ENCODE results near the gene LENEP.
"Not testable (repeated sequence)": the region's sequence is repeated elsewhere in the genome, so short reads cannot be mapped to it uniquely, and the experiment has no call there.

Gene LENEP

DNA sequence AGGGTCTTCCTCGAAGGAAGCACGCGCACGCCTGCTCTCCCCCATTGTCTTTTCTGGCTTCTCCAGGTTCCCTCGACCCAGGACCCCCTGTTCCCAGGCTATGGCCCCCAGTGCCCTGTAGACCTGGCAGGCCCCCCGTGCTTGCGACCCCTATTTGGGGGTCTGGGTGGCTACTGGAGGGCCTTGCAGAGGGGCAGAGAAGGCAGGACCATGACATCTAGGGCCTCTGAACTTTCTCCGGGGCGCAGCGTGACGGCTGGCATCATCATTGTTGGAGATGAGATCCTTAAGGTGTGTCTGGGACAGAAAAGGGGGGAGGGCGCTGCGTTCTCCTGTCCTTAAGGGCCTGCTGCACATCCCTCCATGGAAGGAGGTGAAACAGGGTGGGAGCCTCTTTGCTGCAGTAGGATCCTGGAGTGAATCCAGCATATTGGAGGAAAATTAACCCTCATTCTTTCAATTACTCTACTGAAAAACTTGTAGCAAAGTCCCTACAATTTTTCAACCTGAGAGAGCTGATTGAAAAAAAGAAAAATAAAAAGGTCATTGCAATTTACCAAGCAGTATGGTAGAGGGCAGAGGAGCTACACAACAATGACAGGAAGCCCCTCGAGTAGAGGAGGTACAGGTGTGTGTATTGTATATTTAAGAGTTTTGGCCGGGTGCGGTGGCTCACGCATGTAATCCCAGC lies 9.5 kb upstream of the LENEP start:
- peak overlapping the region; percentile 74 for H3K27ac ChIP-seq (ENCODE audit: low read depth, low read length)
- peak overlapping the region; percentile 67 to 82 for H3K4me3 ChIP-seq (ENCODE audit: low read depth in 1 of 2, low read length in 2 of 2)
- peak overlapping the region; percentile 74 for H3K9ac ChIP-seq (ENCODE audit: low read length)
- H3K9me3 ChIP-seq (ENCODE audit: low read length), result no peaks in the 10 kb centered on the region
- peaks cover 13% of the 10 kb centered on the region for H3K36me3 ChIP-seq (ENCODE audit: insufficient read depth, low read length)
- H3K27me3 ChIP-seq (ENCODE audit: control insufficient read depth in 1 of 2, insufficient read depth in 2 of 2, low read length in 2 of 2), result no peaks in the 10 kb centered on the region
- peaks cover 13% of the 10 kb centered on the region for H3K4me1 ChIP-seq (ENCODE audit: insufficient read depth, low read length)

DNA sequence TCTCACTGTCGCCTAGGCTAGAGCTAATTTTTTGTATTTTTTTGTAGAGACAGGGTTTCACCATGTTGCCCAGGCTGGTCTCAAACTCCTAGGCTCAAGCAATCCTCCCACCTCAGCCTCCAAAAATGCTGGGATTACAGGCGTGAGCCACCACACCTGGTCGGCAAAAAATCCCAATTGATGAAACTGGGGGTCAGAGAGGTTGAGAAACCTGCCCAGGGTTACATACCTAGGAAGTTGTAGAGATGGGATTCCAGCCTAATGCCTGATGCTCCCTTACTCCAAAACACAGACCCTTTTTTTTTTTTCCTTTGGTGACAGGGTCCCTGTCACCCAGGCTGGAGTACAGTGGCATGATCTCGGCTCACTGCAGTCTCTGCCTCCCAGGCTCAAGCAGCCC lies 6.7 kb upstream of the LENEP start:
- H3K4me1 ChIP-seq (ENCODE audit: insufficient read depth, low read length), result peaks cover 13% of the 10 kb centered on the region
- H3K36me3 ChIP-seq (ENCODE audit: insufficient read depth, low read length), result peaks cover 29% of the 10 kb centered on the region
- H3K27ac ChIP-seq (ENCODE audit: low read depth, low read length); H3K27me3 ChIP-seq (ENCODE audit: control insufficient read depth in 1 of 2, insufficient read depth in 2 of 2, low read length in 2 of 2); H3K9me3 ChIP-seq (ENCODE audit: low read length); H3K4me3 ChIP-seq (ENCODE audit: low read depth in 1 of 2, low read length in 2 of 2); H3K9ac ChIP-seq (ENCODE audit: low read length): not testable (repeated sequence)

DNA sequence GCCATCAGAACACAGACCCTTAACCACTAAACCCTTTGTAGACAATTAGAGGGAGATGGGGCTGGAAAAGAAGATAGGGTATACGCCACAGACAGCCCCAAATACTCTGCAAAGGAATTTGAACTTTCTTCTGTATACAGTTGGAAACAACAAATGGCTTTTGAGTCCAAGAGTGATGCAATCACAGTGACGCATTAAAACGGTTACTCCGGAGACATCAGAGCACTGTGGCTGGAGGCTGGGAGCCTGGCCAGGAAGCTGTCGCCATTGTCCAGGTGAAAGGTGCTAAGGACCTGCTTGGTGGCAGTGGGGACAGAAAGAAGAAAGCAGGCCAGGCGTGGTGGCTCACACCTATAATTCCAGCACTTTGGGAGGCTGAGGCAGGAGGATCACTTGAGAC lies 6.1 kb upstream of the LENEP start:
- H3K36me3 ChIP-seq (ENCODE audit: insufficient read depth, low read length), result peaks cover 29% of the 10 kb centered on the region
- H3K27me3 ChIP-seq (ENCODE audit: control insufficient read depth in 1 of 2, insufficient read depth in 2 of 2, low read length in 2 of 2), result no peaks in the 10 kb centered on the region
- no peaks in the 10 kb centered on the region for H3K9me3 ChIP-seq (ENCODE audit: low read length)
- no peak overlapping the region for H3K4me3 ChIP-seq (ENCODE audit: low read depth in 1 of 2, low read length in 2 of 2)
- H3K9ac ChIP-seq (ENCODE audit: low read length), result no peak overlapping the region
- H3K4me1 ChIP-seq (ENCODE audit: insufficient read depth, low read length), result peaks cover 11% of the 10 kb centered on the region
- no peak overlapping the region for H3K27ac ChIP-seq (ENCODE audit: low read depth, low read length)

DNA sequence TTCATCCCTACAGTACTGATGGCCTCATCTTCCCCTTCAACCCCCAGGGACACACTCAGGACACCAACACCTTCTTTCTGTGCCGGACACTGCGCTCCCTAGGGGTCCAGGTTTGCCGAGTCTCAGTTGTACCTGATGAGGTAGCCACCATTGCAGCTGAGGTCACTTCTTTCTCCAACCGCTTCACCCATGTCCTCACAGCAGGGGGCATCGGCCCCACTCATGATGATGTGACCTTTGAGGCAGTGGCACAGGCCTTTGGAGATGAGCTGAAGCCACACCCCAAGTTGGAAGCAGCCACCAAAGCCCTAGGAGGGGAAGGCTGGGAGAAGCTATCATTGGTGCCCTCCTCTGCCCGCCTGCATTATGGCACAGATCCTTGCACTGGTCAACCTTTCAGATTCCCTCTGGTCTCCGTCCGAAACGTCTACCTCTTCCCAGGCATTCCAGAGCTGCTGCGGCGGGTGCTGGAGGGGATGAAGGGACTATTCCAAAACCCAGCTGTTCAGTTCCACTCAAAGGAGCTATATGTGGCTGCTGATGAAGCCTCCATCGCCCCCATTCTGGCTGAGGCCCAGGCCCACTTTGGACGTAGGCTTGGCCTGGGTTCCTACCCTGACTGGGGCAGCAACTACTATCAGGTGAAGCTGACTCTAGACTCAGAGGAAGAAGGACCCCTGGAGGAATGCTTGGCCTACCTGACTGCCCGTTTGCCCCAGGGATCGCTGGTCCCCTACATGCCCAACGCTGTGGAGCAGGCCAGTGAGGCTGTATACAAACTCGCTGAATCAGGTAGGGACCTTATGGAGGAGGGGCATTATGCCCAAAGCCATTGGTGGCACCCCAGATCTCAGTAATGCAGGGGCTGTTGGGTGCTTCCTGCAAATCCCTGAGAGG lies 5.1 kb upstream of the LENEP start:
- Histone ChIP-seq H3K9ac (ENCODE audit: low read length) (no peak overlapping the region), H3K9me3 (ENCODE audit: low read length) (no peaks in the 10 kb centered on the region), H3K4me1 (ENCODE audit: insufficient read depth, low read length) (peaks cover 7% of the 10 kb centered on the region), H3K4me3 (ENCODE audit: low read depth in 1 of 2, low read length in 2 of 2) (no peak overlapping the region), H3K27me3 (ENCODE audit: control insufficient read depth in 1 of 2, insufficient read depth in 2 of 2, low read length in 2 of 2) (no peaks in the 10 kb centered on the region), H3K27ac (ENCODE audit: low read depth, low read length) (no peak overlapping the region), H3K36me3 (ENCODE audit: insufficient read depth, low read length) (peaks cover 29% of the 10 kb centered on the region)

DNA sequence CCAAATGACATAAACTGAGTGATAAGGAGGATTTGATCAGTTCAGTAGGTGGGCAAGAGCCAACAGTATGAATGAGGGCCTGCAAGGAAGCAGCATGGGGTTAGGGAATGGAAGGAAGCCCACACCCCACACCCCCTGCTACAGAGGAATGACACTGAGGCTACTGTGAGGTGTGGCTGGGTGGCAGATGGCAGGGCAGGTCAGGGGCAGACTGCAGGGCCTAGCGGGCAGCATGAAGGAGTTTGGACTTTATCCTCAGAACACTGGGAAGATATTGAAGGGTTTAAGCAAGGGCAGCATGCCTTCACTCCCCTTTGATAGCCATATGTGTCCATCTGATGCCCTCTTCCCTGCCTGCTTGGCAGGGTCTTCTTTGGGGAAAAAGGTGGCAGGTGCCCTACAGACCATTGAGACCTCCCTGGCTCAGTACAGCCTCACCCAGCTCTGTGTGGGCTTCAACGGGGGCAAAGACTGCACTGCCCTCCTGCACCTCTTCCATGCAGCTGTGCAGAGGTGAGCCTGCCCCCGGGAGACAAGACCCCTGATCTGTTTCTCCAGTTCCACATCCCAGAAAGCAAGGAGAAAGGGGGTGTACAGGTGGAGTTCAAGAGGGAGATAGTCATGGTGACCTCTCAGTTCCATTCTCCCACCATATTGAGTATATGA lies 4.1 kb upstream of the LENEP start:
- Histone ChIP-seq H3K9me3 (ENCODE audit: low read length) (no peaks in the 10 kb centered on the region), H3K27ac (ENCODE audit: low read depth, low read length) (no peak overlapping the region), H3K27me3 (ENCODE audit: control insufficient read depth in 1 of 2, insufficient read depth in 2 of 2, low read length in 2 of 2) (no peaks in the 10 kb centered on the region), H3K36me3 (ENCODE audit: insufficient read depth, low read length) (peaks cover 29% of the 10 kb centered on the region), H3K9ac (ENCODE audit: low read length) (no peak overlapping the region), H3K4me1 (ENCODE audit: insufficient read depth, low read length) (no peaks in the 10 kb centered on the region), H3K4me3 (ENCODE audit: low read depth in 1 of 2, low read length in 2 of 2) (no peak overlapping the region)

DNA sequence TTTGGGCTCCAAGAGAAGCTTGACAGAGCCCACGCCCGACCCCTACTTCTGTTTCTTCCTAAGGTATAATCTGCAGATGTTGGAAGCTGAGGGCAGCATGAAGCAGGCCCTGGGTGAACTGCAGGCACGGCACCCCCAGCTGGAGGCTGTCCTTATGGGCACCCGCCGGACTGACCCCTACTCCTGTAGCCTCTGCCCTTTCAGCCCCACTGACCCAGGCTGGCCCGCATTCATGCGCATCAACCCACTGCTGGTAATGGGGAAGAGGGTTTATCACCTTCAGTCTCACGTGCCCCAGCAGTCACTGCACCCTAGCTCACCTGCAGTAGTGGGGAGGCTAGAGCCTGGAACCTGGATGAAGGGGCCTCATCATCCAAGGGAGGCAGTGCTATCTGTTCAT lies 3.1 kb upstream of the LENEP start:
- Histone ChIP-seq H3K4me3 (ENCODE audit: low read depth in 1 of 2, low read length in 2 of 2) (no peak overlapping the region), H3K9me3 (ENCODE audit: low read length) (no peaks in the 10 kb centered on the region), H3K4me1 (ENCODE audit: insufficient read depth, low read length) (no peaks in the 10 kb centered on the region), H3K9ac (ENCODE audit: low read length) (no peak overlapping the region), H3K27me3 (ENCODE audit: control insufficient read depth in 1 of 2, insufficient read depth in 2 of 2, low read length in 2 of 2) (no peaks in the 10 kb centered on the region), H3K27ac (ENCODE audit: low read depth, low read length) (no peak overlapping the region), H3K36me3 (ENCODE audit: insufficient read depth, low read length) (peaks cover 29% of the 10 kb centered on the region)

DNA sequence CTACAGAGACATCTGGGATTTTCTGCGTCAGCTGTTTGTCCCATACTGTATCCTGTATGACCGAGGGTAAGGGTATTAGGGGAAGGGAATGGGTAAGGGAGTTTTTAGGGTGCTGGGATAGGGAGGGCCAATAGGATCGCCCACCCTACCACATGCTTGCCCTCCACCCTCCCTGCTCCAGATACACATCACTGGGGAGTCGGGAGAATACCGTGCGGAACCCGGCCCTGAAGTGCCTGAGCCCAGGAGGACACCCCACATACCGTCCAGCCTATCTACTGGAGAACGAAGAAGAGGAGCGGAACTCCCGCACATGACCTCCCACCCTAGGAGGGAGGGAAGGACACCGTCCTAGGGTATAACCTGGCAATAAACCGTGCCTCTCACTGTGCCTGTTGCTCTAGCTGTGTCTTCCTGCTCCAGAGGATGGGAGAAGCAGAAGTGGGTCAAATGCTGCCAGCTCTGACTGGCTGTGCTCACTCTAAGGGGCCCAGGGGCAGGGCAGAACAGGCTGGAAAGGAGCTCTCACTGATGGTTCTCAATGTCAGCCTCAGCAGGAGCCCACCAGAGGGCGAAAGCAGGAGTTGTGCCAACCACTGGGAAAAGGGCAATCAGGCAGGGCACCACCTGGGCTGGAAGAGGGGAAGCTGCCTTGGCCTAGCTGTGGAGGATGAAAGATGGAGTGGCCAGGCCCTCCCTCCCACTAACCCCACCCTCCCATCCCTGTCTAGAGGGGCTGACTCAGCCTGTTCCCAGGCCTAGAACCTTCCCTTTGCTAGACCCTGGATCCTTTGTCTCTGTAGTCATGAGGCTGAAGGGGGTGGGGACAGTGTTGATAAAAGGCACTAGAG lies 440 bp upstream of the LENEP start:
- Histone ChIP-seq H3K27me3 (ENCODE audit: control insufficient read depth in 1 of 2, insufficient read depth in 2 of 2, low read length in 2 of 2) (no peaks in the 10 kb centered on the region), H3K4me3 (ENCODE audit: low read depth in 1 of 2, low read length in 2 of 2) (no peak overlapping the region), H3K27ac (ENCODE audit: low read depth, low read length) (no peak overlapping the region), H3K9me3 (ENCODE audit: low read length) (no peaks in the 10 kb centered on the region), H3K4me1 (ENCODE audit: insufficient read depth, low read length) (no peaks in the 10 kb centered on the region), H3K9ac (ENCODE audit: low read length) (no peak overlapping the region), H3K36me3 (ENCODE audit: insufficient read depth, low read length) (peaks cover 26% of the 10 kb centered on the region)

DNA sequence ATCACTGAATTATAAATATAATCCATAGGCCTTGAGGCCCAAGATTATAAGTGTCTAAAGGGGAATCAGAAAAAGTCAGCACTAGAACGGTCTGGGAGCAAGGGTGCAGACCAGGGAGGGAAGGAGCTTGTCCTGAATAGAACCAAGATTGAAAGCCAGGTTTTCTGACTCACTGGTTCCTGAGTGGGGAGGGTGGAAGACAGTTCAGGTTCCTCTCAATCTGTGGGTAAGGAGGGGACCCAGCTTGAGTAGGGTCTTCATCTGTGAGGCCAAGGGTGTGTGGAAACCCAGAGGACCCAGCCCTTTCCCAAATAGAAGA lies 842 bp downstream of the LENEP start:
- H3K9ac ChIP-seq (ENCODE audit: low read length), result no peak overlapping the region
- H3K27ac ChIP-seq (ENCODE audit: low read depth, low read length), result no peak overlapping the region
- H3K4me3 ChIP-seq (ENCODE audit: low read depth in 1 of 2, low read length in 2 of 2), result no peak overlapping the region
- H3K9me3 ChIP-seq (ENCODE audit: low read length), result no peaks in the 10 kb centered on the region
- H3K36me3 ChIP-seq (ENCODE audit: insufficient read depth, low read length), result peaks cover 13% of the 10 kb centered on the region
- H3K4me1 ChIP-seq (ENCODE audit: insufficient read depth, low read length), result no peaks in the 10 kb centered on the region
- no peaks in the 10 kb centered on the region for H3K27me3 ChIP-seq (ENCODE audit: control insufficient read depth in 1 of 2, insufficient read depth in 2 of 2, low read length in 2 of 2)

DNA sequence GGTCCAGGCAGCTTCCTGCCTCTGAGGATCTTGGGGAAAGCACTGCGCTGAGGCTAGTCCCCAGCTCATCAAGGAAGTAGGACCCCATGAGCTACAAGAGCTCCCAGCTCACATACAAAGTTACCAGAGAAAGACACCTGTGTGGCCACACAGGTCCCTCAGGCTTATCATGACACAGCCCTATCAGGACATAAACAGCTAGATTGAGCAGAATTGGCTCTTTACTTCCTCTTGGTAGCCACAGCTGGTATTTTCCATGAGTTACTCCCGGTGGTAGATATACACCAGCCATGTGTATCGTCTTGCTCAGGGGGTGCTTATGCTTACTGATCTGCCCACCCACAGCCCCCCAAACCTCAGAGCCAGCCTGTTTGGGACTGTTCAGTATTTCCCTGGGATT lies 1.2 kb downstream of the LENEP start:
- H3K9me3 ChIP-seq (ENCODE audit: low read length), result no peaks in the 10 kb centered on the region
- H3K27me3 ChIP-seq (ENCODE audit: control insufficient read depth in 1 of 2, insufficient read depth in 2 of 2, low read length in 2 of 2), result no peaks in the 10 kb centered on the region
- H3K9ac ChIP-seq (ENCODE audit: low read length), result no peak overlapping the region
- H3K27ac ChIP-seq (ENCODE audit: low read depth, low read length), result no peak overlapping the region
- no peak overlapping the region for H3K4me3 ChIP-seq (ENCODE audit: low read depth in 1 of 2, low read length in 2 of 2)
- peaks cover under 1% of the 10 kb centered on the region for H3K4me1 ChIP-seq (ENCODE audit: insufficient read depth, low read length)
- peaks cover 9% of the 10 kb centered on the region for H3K36me3 ChIP-seq (ENCODE audit: insufficient read depth, low read length)

DNA sequence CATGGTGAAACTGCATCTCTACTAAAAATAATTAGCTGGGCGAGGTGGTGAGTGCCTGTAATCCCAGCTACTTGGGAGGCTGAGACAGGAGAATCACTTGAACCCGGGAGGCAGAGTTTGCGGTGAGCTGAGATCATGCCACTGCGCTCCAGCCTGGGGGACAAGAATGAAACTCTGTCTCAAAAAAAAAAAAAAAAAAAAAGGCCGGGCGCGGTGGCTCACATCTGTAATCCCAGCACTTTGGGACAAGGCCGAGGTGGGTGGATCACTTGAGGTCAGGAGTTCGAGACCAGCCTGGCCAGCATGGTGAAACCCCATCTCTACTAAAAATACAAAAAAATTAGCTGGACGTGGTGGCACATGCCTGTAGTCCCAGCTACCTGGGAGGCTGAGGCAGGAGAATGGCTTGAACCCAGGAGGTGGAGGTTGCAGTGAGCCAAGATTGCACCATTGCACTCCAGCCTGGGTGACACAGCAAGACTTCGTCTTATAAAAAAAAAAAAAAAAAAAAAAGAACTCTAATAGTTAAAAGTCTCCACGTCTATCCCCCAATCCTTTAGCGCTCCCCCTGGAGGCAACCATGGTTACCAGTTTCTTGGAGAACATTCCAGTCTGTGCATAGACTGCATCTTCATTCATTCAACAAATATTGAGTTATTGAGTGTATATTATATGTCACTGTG lies 2.1 kb downstream of the LENEP start:
- H3K4me1 ChIP-seq (ENCODE audit: insufficient read depth, low read length); H3K27ac ChIP-seq (ENCODE audit: low read depth, low read length); H3K36me3 ChIP-seq (ENCODE audit: insufficient read depth, low read length); H3K9me3 ChIP-seq (ENCODE audit: low read length); H3K27me3 ChIP-seq (ENCODE audit: control insufficient read depth in 1 of 2, insufficient read depth in 2 of 2, low read length in 2 of 2); H3K4me3 ChIP-seq (ENCODE audit: low read depth in 1 of 2, low read length in 2 of 2); H3K9ac ChIP-seq (ENCODE audit: low read length): not testable (repeated sequence)

All from muscle layer of colon (tissue), 2 donors.